ENCODE measurements around the gene PGBD5.
"Not testable (repeated sequence)": the region's sequence is repeated elsewhere in the genome, so short reads cannot be mapped to it uniquely, and the experiment has no call there.

The PGBD5 gene, protein sequence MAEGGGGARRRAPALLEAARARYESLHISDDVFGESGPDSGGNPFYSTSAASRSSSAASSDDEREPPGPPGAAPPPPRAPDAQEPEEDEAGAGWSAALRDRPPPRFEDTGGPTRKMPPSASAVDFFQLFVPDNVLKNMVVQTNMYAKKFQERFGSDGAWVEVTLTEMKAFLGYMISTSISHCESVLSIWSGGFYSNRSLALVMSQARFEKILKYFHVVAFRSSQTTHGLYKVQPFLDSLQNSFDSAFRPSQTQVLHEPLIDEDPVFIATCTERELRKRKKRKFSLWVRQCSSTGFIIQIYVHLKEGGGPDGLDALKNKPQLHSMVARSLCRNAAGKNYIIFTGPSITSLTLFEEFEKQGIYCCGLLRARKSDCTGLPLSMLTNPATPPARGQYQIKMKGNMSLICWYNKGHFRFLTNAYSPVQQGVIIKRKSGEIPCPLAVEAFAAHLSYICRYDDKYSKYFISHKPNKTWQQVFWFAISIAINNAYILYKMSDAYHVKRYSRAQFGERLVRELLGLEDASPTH

DNA sequence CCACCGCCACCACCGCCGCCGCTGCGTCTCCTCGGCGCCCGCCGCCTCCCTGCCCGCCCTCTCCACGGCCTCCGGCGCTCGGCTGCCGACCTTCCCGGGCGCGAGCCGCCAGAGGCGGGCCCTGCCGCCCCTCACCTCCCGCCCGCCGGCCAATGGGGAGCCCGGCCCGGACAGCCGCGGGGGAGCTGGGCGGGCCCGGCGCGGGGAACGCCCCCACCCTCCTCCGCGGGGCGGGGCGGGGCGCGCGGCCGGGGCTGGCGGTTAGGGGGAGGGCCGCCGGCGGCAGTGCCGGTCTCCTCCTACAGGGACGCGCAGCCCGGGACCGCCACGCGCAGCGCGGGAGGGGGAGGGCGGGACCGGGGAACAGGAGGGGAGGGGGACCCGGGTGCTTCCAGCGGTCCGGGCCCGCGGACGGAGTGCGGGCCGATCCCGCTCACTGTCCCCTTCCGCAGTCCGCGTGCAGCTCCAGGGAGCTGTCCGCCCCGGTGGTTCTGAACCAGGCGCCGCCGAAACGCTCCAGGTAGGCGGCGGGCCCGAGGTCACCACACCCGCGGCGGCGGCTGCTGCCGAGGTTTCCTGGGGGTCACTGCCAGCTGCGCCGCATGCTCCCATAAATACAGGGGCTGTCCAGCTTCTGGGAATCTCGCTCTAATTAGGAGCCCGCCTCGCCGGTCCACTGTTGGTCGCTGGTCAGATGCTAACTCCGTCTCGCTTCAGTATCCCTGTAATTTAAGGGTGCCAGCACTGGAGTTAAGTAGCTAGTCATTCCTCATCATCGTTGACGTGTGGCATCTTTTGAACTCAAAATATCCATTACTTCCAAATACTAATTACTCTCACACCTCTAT lies at the start of gene PGBD5:
Gene PGBD5, minus strand, starts transcription at position 87 of the 848 bp plus-strand sequence. CDS start 404 bp downstream, outside the sequence.
- peak; percentile 92 for DNase-seq (ENCODE audit: low spot score)

DNA sequence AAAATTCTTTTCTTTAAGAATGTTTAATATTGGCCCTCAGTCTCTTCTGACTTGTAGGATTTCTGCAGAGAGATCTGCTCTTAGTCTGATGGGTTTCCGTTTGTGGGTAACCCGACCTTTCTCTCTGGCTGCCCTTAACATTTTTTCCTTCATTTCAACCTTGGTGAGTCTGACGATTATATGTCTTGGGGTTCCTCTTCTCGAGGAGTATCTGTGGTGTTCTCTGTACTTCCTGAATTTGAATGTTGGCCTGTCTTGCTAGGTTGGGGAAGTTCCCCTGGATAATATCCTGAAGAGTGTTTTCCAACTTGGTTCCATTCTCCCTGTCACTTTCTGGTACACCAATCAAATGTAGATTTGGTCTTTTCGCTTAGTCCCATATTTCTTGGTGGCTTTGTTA lies 48.8 kb upstream of the PGBD5 start:
- not testable (repeated sequence) for DNase-seq (ENCODE audit: low spot score)

DNA sequence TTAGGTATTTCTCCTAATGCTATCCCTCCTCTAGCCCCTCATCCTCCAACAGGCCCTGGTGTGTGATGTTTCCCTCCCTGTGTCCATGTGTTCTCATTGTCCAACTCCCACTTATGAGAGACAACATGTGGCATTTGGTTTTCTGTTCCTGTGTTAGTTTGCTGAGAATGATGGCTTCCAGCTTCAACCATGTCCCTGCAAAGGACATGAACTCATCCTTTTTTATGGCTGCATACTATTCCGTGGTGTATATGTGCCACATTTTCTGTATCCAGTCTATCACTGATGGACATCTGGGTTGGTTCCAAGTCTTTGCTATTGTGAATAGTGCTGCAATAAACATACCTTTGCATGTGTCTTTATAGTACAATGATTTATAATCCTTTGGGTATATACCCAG lies 44.6 kb upstream of the PGBD5 start:
- DNase-seq (ENCODE audit: low spot score) = not testable (repeated sequence)

DNA sequence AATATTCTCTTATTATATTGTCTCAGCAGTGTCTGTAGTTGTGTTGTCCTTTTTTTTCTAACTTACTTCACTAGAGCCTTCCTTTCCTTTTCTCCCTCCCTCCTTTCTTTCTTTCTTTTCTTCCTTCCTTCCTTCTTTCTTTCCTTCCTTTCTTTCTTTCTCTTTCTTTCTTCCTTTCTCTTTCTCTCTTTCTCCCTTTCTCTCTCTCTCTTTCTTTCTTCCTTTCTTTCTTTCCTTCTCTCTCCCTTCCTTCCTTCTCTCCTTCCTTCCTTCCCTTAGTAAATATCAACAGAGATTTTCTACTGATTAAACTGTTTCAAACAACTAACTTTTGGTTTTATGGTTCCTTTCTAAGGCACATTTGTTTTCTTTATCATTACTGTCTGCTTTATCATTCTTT lies 43.1 kb upstream of the PGBD5 start:
- DNase-seq (ENCODE audit: low spot score) = no peak

DNA sequence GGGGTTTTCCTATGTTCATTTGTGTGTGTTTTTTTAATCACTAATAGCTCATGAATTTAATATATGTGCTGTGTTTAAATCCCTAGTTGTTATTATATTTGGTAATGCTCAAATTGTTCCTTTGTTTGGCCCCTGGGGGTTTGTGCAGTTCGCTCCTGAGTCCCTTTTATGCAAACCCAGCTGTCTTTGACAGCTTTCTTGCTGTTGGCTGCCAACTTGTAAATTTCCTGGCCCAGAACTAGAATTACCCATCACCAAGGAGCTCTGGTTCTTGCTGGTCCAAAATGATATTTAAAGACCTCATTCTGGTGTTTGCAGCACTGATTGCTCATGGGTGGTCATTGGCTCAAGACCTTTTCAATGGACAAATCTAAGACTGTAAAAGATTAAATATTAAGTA lies 39.6 kb upstream of the PGBD5 start:
- DNase-seq (ENCODE audit: low spot score) = peak; percentile 34

DNA sequence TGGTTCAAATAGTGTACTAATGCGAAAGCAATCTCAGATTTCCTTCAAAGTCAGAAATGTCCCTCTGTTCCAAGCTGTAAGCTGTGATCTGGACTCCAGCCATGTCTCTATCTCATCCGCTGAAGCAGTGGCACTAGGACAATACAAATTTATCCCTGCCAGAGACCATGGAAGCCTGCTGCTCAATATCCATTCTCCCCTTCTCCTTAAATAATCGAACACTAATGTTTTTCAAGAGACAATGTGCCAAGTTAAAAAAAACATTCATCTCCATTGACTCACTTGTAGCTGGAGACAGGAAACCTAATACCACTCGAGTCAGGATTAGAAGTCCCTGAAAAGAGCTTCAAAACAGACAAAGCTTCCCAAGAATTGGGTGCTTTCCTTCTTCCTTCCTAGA lies 38.5 kb upstream of the PGBD5 start:
- peak; percentile 41 for DNase-seq (ENCODE audit: low spot score)

DNA sequence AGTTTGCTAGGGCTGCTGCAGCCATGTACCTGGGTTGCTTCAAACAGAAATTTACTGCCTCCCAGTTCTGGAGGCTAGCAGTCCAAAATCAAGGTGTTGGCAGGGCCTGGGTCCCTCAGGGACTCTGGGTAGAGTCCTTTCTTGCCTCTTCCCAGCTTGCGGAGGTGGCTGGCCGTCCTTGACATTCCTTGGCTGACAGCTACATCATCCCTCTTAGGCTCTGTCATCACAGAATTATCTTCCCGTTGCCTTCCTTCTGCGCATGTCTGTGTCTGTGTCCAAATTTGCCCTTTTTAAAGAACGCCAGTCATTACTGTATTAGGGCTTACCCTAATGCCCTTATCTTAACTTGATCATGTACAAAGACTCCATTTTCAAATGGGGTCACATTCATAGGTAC lies 37.6 kb upstream of the PGBD5 start:
- no peak for DNase-seq (ENCODE audit: low spot score)

DNA sequence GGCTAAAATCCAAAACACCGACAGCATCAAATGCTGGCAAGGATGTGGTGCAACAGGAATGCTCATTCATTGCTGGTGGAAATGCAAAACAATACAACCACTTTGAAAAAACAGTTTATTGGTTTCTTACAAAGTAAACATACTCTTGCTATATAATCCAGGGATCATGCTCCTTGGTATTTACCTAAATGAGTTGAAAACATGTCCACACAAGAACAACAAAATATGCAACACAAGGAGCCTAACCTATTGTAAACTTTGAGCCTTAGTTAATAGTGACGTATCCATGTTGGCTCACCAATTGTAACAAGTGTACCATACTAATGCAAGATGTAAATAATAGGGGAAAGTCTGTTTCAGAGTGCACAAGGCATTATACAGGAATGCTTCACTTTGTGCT lies 37.2 kb upstream of the PGBD5 start:
- DNase-seq (ENCODE audit: low spot score) = no peak

DNA sequence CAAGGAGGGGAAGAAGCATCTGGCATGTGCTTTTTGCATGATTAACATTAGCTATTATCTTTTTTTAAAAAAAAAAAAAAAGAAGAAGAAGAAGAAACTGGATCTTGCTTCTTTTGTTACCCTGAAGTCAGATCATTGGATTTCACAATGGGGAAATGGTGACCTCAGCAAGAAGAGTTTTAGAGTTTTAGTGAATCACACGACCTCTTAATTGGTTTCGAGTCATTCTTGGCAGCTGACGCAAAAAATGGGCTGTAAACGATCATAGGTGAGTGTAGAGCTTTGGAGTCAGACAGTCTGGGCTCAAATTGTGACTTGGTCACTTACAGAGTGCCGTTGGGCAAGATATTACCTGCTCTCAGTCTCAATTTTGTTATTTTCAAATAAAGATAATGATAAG lies 33.3 kb upstream of the PGBD5 start:
- no peak for DNase-seq (ENCODE audit: low spot score)

DNA sequence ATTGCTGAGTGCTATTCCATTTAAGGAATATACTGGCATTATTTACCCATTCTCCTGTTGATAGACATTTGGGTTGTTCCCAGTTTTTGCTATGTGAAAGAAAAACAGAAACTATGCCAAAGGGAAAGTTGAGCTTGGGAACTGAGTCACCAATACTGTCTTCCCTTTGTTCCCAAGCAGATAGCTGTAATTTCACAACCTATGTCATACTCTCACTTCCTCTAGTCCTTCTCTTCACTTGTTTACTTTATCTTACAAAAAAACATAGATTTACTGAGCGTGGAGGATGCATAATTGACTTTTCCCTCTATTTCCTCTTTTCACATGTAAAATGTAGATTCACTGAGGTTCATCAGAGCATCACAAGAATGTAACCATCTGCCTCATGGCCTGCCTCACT lies 32.4 kb upstream of the PGBD5 start:
- no peak for DNase-seq (ENCODE audit: low spot score)

DNA sequence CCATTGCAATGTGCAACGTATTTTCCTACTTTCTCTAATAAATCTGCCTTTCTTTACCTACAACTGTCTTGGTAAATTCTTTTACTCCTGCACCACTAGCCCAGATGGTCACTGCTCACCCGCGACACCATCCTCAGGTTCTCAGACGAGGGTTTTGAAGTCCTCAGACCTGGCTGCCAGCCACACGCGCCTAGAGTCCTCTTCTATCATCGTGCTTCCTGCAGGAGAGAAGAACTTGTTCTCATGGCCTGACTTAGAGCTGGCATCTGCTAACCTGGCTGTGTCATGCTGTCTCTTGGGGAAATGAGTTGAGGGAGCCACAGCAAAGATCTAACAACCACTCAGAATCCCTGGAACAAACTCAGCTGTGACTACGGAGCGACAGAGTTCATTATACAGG lies 30.3 kb upstream of the PGBD5 start:
- DNase-seq (ENCODE audit: low spot score) = no peak

DNA sequence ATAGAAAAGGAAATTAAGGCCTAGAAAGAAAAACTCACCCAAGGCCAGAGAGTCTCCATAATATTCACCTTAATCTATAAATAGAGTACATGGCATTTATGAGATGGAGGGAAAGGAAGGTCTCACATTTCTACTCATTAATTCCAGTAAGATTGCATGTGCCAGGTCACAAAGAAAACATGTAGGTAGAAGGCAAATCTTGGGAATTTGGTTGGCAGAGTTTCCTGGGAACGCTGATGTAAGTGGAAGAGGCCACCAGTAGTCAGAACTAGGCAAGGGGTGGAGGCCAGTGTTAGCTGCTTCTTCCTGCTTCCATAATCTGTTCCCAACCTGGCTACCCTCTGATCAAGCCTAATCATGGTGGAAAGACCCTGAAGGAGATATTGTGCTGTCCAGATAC lies 29.2 kb upstream of the PGBD5 start:
- DNase-seq (ENCODE audit: low spot score) = no peak

DNA sequence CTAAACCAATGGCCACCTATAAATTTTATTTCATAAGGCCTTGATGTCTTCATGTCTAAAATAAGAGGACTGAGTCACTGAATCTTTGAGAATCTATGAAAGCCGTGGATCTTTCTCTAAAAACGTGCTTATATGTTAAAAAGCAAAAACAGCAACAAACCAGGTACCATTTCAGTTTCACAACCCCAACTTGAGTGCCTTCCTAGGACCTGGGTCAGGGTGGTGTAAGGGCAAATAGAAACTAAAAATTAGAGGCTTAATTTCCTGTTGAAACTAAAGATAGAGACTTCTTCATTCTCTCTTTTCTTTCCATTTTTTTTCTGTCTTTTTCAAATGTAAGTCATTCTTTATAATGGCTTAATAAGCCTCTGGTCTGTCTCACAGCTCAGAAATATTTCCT lies 27.2 kb upstream of the PGBD5 start:
- DNase-seq (ENCODE audit: low spot score) = no peak

DNA sequence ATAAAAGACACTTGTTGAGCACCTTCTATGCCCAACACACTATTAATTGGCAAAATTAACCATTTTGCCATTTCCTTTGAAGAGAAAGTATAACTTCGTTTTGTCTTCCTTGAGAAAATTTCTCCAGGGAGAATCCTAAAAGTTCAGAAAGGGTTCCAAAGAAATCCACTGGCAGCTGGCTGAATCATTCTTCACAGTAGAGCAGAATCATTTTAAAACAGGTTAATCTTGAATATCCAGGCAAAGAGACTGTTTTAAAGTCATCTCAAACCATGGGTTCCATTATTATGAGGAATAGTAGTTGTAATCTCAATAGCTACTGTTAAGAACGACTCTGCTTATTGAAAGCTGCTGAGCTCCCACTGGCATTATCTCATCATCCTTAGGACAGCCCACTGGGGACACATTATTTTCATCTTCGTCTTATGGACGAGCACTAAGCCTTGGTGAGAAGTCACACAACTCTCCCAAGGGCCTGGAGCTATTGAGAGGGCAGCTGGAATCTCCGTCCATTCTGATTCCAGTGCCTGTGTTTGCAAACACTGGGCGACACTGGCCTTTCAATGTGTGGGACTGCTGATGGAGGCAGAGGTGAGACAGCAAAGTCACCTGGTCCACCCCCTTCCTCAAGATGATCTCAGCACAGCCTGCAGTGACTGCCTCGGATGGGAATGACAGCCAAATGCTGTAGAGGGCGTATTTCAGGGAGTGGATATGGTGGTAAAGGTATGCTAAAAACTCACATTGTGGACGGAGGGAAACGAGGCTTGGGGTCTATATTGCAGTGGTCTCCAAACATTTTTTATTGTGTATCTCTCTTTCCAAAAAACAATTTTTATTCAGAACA lies 15.3 kb upstream of the PGBD5 start:
- DNase-seq (ENCODE audit: low spot score) = no peak

DNA sequence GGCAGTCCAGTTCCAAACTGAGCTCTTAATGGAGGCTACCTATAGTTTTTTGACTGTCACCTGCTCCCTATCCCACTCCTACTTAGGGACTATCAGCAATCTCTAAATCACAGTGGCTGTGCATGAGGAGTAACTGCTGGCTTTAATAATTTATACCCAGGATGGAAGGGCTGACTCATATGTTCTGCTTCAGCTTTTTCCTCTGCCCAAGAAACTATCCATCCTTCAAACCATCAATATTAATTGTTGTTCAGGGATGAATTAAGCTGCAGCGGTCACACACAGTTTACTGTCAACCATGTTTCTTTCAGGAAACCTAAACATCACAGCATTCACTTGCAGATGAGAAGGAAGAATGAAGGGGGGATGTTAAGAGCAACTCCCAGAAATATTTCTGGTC lies 9.0 kb upstream of the PGBD5 start:
- no peak for DNase-seq (ENCODE audit: low spot score)

DNA sequence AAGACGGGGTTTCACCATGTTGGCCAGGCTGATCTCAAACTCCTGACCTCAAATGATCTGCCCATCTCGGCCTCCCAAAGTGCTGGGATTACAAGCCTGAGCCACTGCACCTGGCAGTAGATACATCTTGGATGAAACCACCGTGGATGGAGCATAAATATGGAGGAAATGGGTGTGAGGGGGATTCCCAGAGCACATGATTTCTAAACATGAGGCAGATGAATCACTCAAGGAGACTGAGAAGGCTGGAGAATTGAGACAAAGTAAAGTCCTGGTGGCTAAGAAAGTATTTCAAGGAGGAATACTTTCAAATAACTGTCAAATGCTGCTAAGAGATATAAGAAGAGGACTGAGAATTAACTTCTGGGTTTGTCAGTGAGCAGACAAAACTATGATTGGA lies 5.4 kb upstream of the PGBD5 start:
- no peak for DNase-seq (ENCODE audit: low spot score)

DNA sequence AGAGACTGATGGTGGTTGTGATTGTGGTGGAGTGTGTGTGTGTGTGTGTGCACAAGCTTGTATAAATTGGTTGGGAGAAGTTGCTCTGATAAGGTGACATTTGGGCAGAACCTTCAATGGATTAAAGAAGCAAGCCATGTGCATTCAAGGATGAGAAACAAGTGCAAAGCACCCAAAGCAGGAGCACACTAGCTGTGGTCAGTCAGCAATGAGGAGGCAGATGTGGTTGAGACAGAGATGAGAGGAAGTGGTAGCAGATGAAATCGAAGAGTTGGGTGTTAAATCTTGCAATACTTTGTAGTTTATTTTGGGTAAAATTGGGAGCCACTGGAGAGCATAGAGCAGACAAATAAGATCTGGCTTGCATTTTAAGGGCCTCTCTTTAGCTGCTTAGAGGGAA lies 4.4 kb upstream of the PGBD5 start:
- DNase-seq (ENCODE audit: low spot score) = no peak

DNA sequence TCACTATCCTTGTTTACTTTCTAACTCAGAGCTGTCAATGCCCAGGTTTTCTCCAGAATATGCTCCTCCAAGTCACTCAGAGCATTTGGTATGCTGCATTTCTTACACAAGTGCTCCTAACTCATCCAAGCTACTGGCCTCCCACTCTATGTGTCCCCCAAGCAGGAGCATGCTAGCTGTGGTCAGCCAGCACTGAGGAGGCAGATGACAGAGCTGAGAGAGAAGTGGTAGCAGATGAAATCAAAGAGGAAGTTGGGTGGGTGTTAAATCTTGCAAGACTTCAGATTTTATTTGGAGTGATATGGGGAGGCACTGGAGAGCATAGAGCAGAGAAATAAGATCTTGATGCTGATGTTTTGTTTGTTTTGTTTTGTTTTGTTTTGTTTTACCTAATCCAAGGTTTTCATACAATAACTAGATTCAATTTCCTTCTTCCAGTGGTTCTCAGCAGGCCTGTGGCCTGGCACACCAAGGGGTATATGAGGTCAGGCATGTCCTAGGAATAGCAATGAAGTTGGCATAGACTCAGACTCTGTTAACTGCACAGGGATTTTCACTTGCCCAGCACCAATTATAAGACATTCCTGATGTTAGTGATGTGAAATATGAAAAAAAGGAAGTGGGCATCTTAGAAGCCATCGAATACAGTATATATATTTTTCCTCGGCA lies 3.1 kb upstream of the PGBD5 start:
- peak; percentile 78 for DNase-seq (ENCODE audit: low spot score)

DNA sequence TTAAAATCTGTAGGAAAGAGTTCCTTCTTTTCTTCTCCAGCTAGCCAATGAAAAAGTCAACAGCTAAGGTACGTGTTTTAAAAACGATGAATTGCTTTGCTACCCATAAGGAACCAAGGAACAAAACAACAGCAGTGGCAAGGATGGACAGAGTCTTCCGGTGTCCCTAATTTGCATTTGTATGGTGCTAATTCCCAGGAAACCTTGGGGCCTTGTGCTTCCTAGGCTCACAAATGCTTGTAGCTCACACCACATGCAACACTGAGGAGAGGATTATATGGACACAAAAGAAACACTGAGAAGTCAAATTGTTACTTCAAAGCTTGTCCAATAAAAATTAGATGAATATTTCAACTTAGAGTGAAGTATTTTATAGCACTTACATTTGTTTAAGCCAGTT lies 1.8 kb upstream of the PGBD5 start:
- no peak for DNase-seq (ENCODE audit: low spot score)

DNA sequence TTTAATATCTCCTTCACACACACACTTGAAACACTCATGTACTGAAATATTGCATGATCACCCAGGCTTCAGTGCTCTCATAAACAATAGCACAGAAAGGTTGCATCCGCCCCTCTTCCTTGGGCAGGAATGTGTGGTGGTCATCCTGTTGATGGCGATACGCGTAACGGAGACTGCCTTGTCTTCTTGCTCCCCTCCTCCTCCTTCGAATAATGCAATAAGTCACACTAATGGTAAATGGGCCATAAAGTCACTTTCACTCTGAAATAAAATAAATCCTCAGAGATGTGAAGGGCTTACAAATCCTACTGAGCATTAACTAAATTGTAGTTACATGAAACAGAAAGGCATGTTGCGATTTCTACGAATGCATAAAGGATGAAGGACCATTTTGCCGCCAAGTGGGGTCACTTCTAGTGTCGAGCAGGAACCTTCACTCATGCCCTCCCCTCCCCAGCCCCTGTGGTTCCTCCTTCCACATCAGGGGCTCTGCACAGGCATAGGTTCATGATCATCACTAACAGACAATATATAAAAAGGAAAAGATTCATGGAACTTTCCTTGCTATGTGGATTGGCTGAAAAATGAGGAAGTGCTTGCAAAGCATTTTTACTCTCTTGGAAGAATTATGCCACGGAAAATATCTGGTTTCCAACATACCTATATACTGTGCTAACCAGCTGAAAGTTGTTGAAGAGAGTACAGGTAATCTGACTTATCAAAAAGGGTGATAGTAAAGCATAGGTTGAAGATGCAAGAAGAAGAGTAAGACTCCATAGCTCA lies 1.2 kb upstream of the PGBD5 start:
- no peak for DNase-seq (ENCODE audit: low spot score)
